Osteocyte (in vitro differentiated cells): ENCODE results near the gene PDE11A. TPM values are rescaled to one million over a fixed set of nuclear protein-coding genes. Genes with fewer than 3 reads are reported as not detected.

ENCODE experiments used
- DNase-seq: peaks from one replicate; pipeline ENCODE4 v3.0.0; 2021; ENCODE audit warnings: mixed read lengths; ENCODE audit not compliant: unreplicated experiment; ENCODE audit errors: extremely low spot score
- H3K27ac Mint-ChIP-seq: one replicate; pipeline ENCODE4 v1.8.0; 2021; ENCODE audit warnings: mild to moderate bottlenecking, mixed read lengths; ENCODE audit not compliant: unreplicated experiment
- H3K27me3 Mint-ChIP-seq: one replicate; pipeline ENCODE4 v1.8.0; 2021; ENCODE audit warnings: mixed read lengths; ENCODE audit not compliant: unreplicated experiment
- H3K36me3 Mint-ChIP-seq: one replicate; pipeline ENCODE4 v1.8.0; 2021; ENCODE audit warnings: mixed read lengths; ENCODE audit not compliant: unreplicated experiment
- H3K4me1 Mint-ChIP-seq: one replicate; pipeline ENCODE4 v1.8.0; 2021; ENCODE audit warnings: mixed read lengths; ENCODE audit not compliant: unreplicated experiment
- H3K4me3 Mint-ChIP-seq: one replicate; pipeline ENCODE4 v1.8.0; 2021; ENCODE audit warnings: mild to moderate bottlenecking, moderate library complexity, mixed read lengths; ENCODE audit not compliant: unreplicated experiment
- H3K9me3 Mint-ChIP-seq: one replicate; pipeline ENCODE4 v1.8.0; 2021; ENCODE audit warnings: mixed read lengths; ENCODE audit not compliant: unreplicated experiment
- total RNA-seq: library from RNA; stranded (reverse); gene quantifications from 2 replicates; pipeline ENCODE4 v1.2.1, GENCODE V29; 2021
- TF ChIP-seq, protein P1 (sequence below): fragments of 200-600 bp; sonication (generic); IDR thresholded peaks from 2 replicates; pipeline ENCODE4 v1.5.0; 2021; ENCODE audit warnings: antibody characterized with exemption, mild to moderate bottlenecking, moderate library complexity

The PDE11A gene
- total RNA-seq, 1 donor from 2014 or later, result 0.05 TPM

DNA sequence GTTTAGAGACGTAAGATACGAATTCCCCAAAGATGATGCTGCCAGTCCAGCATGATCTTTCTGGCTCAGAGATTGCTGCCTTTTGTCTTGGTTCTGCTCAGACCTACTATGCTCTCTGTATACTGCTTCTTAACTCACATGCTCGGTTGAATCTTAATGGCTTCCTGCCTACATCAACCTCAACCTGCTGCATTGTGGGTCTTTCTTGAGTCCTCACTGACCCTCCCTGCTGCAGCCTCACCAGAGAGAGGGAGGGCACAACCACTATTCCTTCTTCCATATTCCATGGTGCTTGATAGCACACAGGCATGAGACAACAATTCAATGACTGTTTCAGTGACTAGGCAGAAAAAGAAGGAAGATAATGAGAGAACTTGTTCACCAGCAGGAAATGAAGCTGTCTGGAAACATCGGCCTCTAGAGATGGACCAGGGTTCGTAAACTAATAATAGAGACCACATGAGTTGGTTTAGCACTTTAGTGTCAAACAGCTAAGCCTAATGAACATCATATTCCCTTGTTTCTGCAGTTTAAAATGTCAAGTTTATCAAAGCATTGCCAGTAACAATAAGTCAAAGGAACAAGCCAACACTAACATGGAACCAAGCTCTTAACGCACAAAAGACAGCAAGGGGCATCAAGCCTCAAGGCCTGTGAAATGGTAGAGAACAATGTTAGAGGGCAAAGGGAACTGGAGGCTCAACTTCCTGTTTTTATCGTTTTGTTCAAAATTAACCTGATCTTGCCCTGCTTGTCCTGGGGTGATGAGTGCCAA lies 333.9 kb downstream of the PDE11A start:
- Mint-ChIP-seq H3K4me1 (no peaks in the 10 kb centered on the region), H3K36me3 (no peaks in the 10 kb centered on the region), H3K27me3 (peaks cover 13% of the 10 kb centered on the region), H3K27ac (no peak overlapping the region), H3K4me3 (no peak overlapping the region), H3K9me3 (no peaks in the 10 kb centered on the region)
- TF ChIP-seq, protein P1, sequence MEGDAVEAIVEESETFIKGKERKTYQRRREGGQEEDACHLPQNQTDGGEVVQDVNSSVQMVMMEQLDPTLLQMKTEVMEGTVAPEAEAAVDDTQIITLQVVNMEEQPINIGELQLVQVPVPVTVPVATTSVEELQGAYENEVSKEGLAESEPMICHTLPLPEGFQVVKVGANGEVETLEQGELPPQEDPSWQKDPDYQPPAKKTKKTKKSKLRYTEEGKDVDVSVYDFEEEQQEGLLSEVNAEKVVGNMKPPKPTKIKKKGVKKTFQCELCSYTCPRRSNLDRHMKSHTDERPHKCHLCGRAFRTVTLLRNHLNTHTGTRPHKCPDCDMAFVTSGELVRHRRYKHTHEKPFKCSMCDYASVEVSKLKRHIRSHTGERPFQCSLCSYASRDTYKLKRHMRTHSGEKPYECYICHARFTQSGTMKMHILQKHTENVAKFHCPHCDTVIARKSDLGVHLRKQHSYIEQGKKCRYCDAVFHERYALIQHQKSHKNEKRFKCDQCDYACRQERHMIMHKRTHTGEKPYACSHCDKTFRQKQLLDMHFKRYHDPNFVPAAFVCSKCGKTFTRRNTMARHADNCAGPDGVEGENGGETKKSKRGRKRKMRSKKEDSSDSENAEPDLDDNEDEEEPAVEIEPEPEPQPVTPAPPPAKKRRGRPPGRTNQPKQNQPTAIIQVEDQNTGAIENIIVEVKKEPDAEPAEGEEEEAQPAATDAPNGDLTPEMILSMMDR, result no peak
- DNase-seq, result no peak

DNA sequence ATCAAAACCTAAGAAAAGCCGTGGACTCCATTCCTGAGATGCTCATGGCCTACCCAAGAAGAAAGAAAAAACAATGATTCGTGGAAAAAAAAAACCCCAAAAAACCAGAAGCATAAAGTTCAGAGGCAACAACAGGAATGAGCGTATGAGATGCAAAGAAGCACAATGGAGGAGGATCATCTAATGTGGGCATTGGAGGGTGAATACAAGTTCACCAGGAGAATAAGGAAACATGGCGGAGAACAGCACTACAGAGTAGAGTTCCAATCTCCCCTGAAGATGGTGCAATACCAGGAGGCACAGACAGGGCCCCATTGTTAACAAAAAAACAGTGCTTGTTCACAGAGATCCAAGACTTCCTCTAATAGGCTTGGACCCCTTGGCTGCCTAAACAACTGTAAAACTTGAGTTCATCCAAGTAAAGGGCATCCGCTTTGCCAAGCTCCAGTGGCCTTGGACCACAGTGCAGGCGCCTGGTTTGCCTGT lies 337.2 kb downstream of the PDE11A start:
- H3K9me3 Mint-ChIP-seq, result no peaks in the 10 kb centered on the region
- no peak overlapping the region for H3K27ac Mint-ChIP-seq
- TF ChIP-seq, protein P1, result no peak
- H3K4me3 Mint-ChIP-seq, result no peak overlapping the region
- no peaks in the 10 kb centered on the region for H3K36me3 Mint-ChIP-seq
- no peaks in the 10 kb centered on the region for H3K4me1 Mint-ChIP-seq
- DNase-seq, result no peak
- H3K27me3 Mint-ChIP-seq, result peaks cover 13% of the 10 kb centered on the region

DNA sequence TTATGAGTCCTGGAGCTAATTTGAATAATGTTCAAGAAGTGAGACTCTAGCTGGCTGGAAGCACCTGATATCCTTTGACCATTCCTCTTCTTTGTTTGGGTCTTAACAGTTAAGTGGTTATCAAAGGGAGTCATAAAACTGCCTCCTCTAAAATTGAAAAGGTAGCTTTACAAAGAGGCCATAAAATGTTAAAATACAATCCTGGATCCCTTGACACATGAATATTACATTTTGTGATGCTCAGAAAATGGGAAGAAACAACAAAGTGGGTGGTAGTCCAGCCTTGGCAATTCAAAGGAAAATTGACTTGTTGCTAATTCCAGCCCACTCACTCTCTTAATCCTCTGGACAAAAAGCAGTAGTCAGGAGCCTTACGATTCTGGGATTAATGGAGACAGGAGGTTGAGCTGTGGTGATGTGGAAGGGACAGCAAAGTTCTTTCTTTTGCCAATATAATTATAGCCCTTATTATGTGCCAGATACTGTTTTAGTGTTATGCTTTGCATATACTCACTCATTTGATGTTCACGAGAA lies 339.2 kb downstream of the PDE11A start:
- TF ChIP-seq, protein P1, result no peak
- H3K27ac Mint-ChIP-seq, result no peak overlapping the region
- H3K4me1 Mint-ChIP-seq, result no peaks in the 10 kb centered on the region
- DNase-seq, result no peak
- H3K4me3 Mint-ChIP-seq, result no peak overlapping the region
- H3K27me3 Mint-ChIP-seq, result peaks cover 29% of the 10 kb centered on the region
- H3K9me3 Mint-ChIP-seq, result no peaks in the 10 kb centered on the region
- H3K36me3 Mint-ChIP-seq, result no peaks in the 10 kb centered on the region

DNA sequence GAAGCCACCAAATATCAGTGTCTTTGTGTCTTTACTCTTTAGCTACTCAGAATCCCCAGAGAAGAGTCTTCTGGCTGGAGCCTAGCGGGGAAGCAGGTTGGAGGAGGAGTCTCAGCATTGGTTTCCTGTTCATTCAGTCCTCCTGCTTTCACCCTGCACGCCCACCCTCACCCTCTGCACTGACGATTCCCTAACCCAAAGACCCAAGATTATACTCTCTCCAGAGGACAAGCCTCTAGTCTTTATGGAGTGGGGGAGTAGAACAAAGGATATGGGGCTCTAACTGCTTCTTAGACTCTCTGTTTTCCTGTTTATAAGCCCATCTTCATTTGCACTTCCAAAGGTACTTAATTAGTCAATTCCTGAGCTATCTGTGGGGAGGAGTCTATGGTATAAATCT lies 341.2 kb downstream of the PDE11A start:
- Mint-ChIP-seq H3K9me3 (no peaks in the 10 kb centered on the region), H3K27ac (no peak overlapping the region), H3K4me1 (no peaks in the 10 kb centered on the region), H3K4me3 (no peak overlapping the region), H3K27me3 (peaks cover 43% of the 10 kb centered on the region), H3K36me3 (no peaks in the 10 kb centered on the region)
- no peak for DNase-seq
- TF ChIP-seq, protein P1, result no peak

DNA sequence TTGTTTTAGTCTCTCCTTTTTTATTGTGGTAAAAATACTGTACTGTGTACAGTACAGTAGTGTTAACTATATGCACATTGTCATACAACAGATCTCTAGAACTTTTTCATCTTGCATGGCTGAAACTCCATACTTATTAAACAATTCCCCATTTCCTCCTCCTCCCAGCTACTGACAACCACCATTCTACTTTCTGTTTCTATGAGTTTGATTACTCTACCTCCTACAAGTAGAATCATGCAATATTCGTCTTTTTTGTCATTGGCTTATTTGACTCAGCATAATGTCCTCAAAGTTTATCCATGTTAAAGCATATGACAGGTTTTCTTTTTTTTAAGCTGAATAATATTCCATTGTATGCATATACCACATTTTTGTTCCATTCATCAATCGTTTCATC lies 341.8 kb downstream of the PDE11A start:
- TF ChIP-seq, protein P1, result no peak
- Mint-ChIP-seq H3K27ac (no peak overlapping the region), H3K4me3 (no peak overlapping the region), H3K36me3 (no peaks in the 10 kb centered on the region), H3K9me3 (no peaks in the 10 kb centered on the region), H3K27me3 (peaks cover 49% of the 10 kb centered on the region), H3K4me1 (no peaks in the 10 kb centered on the region)
- DNase-seq, result no peak
